PC-9 (cell line): ENCODE measurements around the gene ASB17. TPM values are rescaled to one million over a fixed set of nuclear protein-coding genes. Genes with fewer than 3 reads are reported as not detected.
"Not testable (repeated sequence)": the region's sequence is repeated elsewhere in the genome, so short reads cannot be mapped to it uniquely, and the experiment has no call there.

Experiments
- BruUV-seq: library from RNA; stranded (reverse); fragments of 400-500 nt; replicated peaks from 2 replicates; lab custom pipeline; 2021; lab: Mats Ljungman, UMichigan
- CTCF ChIA-PET: fragments of 300-600 bp; sonication (Branson Sonifier 250); formaldehyde crosslinking; loops from one replicate; lab custom pipeline; 2022; ENCODE audit warnings: antibody characterized with exemption; lab: Charles Lee
- POLR2A ChIA-PET: fragments of 300-600 bp; sonication (Branson Sonifier 250); formaldehyde crosslinking; loops from one replicate; lab custom pipeline; 2022; ENCODE audit warnings: antibody characterized with exemption; ENCODE audit not compliant: unreplicated experiment; lab: Charles Lee
- DNase-seq, 2 experiments: peaks; one replicate each; pipeline versions ENCODE4 v3.0.0 to v3.0.0-alpha.2; 2015 to 2022; ENCODE audit warnings: mixed read lengths in 1 of 2
- H2AFZ ChIP-seq: fragments of 200-600 bp; sonication (generic); 2 replicates; pipeline ENCODE4 v1.8.1; 2017; ENCODE audit warnings: antibody characterized with exemption
- H3F3A ChIP-seq: fragments of 200-600 bp; sonication (generic); 2 replicates; pipeline ENCODE4 v1.8.1; 2017; ENCODE audit warnings: antibody characterized with exemption, mild to moderate bottlenecking, low read depth; ENCODE audit not compliant: insufficient read depth
- H3K27ac ChIP-seq: fragments of 200-600 bp; sonication (generic); 2 replicates; pipeline ENCODE4 v1.6.1; 2016; ENCODE audit warnings: mixed run types
- H3K27me3 ChIP-seq: fragments of 200-600 bp; sonication (generic); 2 replicates; pipeline ENCODE4 v1.6.1; 2016; ENCODE audit warnings: low read depth, mixed run types; ENCODE audit not compliant: insufficient read depth
- H3K36me3 ChIP-seq: fragments of 200-600 bp; sonication (generic); 2 replicates; pipeline ENCODE4 v1.6.1; 2016; ENCODE audit warnings: low read depth, mixed run types
- H3K4me1 ChIP-seq: fragments of 200-600 bp; sonication (generic); replicated peaks from 2 replicates; pipeline ENCODE4 v1.6.1; 2016; ENCODE audit warnings: mixed run types; ENCODE audit not compliant: insufficient read depth
- H3K4me2 ChIP-seq: fragments of 200-600 bp; sonication (generic); 2 replicates; pipeline ENCODE4 v1.6.1; 2017; ENCODE audit warnings: mixed run types
- H3K4me3 ChIP-seq: fragments of 200-600 bp; sonication (generic); 2 replicates; pipeline ENCODE4 v1.6.1; 2016; ENCODE audit warnings: mixed run types
- H3K79me2 ChIP-seq: fragments of 200-600 bp; sonication (generic); 2 replicates; pipeline ENCODE4 v1.6.1; 2017; ENCODE audit warnings: low read depth, mixed run types
- H3K9me2 ChIP-seq: fragments of 200-600 bp; sonication (generic); 2 replicates; pipeline ENCODE4 v1.8.1; 2017; ENCODE audit warnings: mild to moderate bottlenecking; ENCODE audit not compliant: insufficient read depth
- H3K9me3 ChIP-seq: fragments of 200-600 bp; sonication (generic); 2 replicates; pipeline ENCODE4 v1.8.1; 2016; ENCODE audit warnings: low read depth; ENCODE audit not compliant: insufficient read depth
- H4K20me1 ChIP-seq: fragments of 200-600 bp; sonication (generic); 2 replicates; pipeline ENCODE4 v1.8.1; 2017; ENCODE audit not compliant: insufficient read depth
- EZH2 ChIP-seq: fragments of 200-600 bp; sonication (generic); IDR thresholded peaks from 2 replicates; pipeline ENCODE4 v1.8.0; 2017; ENCODE audit warnings: antibody characterized with exemption, low read depth
- intact Hi-C: fragments of 100-400 bp; cut with micrococcal nuclease; formaldehyde crosslinking; loops from one replicate; pipeline ENCODE4 v1.10.0; 2022; ENCODE audit not compliant: unreplicated experiment
- total RNA-seq: library from RNA; stranded (reverse); gene quantifications from 2 replicates; pipeline ENCODE4 v1.2.3, GENCODE V29; 2021
- TF ChIP-seq, protein P1 (sequence below): fragments of 200-600 bp; sonication (generic); conservative IDR thresholded peaks from 2 replicates; pipeline ENCODE4 v1.6.1; 2017; ENCODE audit warnings: mixed run types, antibody characterized with exemption, mild to moderate bottlenecking, moderate library complexity

The ASB17 gene
- total RNA-seq, 1 experiment from 2014 or later: not detected

DNA sequence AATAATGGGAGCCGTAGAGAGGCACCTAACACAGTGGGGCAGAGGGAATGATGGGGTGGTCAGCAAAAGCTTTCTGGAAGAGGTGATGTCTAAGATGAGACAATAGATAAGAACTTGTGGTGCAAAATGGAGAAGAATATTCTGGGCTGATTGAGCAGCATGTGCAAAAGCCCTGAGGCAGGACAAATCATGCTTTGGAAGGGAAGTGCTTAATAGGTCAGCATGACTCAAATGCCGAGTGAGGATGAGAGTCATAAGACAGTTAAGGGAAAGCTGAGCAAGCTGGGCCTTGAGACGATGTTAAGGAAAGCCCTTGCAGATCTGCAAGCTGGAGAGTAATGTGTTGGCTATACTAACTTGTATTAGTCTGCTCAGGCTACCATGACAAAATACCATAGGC lies 37.3 kb upstream of the ASB17 start:
- H3K79me2 ChIP-seq: no peaks in the 10 kb centered on the region
- no peak overlapping the region for H3K4me2 ChIP-seq
- no peaks in the 10 kb centered on the region for H3K36me3 ChIP-seq
- peaks cover 6% of the 10 kb centered on the region; the same call in 1 of the 2 replicates for H3F3A ChIP-seq
- ChIA-PET POLR2A (interaction anchor here (0.5 kb wide), 1 partner anchor 14 kb away, joined by 4 read pairs; no protein-coding TSS in a partner anchor), CTCF (no interaction called here)
- no peaks in the 10 kb centered on the region for H3K27me3 ChIP-seq
- H2AFZ ChIP-seq: no peak overlapping the region
- H4K20me1 ChIP-seq: no peaks in the 10 kb centered on the region
- intact Hi-C loops: no loop called here
- peaks cover 10% of the 10 kb centered on the region for H3K4me1 ChIP-seq
- H3K9me3 ChIP-seq: peaks cover 9% of the 10 kb centered on the region; the same call in 1 of the 2 replicates
- TF ChIP-seq EZH2: no peak
- TF ChIP-seq, protein P1, sequence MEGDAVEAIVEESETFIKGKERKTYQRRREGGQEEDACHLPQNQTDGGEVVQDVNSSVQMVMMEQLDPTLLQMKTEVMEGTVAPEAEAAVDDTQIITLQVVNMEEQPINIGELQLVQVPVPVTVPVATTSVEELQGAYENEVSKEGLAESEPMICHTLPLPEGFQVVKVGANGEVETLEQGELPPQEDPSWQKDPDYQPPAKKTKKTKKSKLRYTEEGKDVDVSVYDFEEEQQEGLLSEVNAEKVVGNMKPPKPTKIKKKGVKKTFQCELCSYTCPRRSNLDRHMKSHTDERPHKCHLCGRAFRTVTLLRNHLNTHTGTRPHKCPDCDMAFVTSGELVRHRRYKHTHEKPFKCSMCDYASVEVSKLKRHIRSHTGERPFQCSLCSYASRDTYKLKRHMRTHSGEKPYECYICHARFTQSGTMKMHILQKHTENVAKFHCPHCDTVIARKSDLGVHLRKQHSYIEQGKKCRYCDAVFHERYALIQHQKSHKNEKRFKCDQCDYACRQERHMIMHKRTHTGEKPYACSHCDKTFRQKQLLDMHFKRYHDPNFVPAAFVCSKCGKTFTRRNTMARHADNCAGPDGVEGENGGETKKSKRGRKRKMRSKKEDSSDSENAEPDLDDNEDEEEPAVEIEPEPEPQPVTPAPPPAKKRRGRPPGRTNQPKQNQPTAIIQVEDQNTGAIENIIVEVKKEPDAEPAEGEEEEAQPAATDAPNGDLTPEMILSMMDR: no peak
- no peaks in the 10 kb centered on the region for H3K9me2 ChIP-seq
- DNase-seq: no peak
- no TSS peak for BruUV-seq
- H3K4me3 ChIP-seq: no peak overlapping the region
- no peak overlapping the region for H3K27ac ChIP-seq

DNA sequence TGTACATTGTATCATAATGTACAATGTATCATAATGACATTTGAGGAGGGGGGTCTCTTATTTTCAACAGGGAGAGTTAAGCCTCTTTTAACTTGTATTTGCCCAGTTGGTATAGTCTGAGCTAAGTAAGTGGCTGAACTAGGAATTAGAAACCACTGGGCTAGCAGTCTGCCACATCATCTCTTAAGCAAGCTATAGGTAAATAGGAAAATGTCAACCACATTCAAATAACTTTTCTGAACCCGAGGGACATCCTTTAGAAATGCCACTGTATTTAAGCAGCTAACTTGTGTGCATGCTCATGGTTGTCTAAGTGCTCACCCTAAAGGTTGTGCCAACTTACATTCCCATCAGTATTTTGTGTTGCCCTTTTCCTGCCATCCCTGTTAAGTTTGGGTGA lies 35.5 kb upstream of the ASB17 start:
- Histone ChIP-seq H3K36me3 (no peaks in the 10 kb centered on the region), H3K79me2 (no peaks in the 10 kb centered on the region), H3K27me3 (no peaks in the 10 kb centered on the region), H3K4me1 (peaks cover 17% of the 10 kb centered on the region), H3K4me2 (no peak overlapping the region), H3F3A (peaks cover 18% of the 10 kb centered on the region; the same call in 1 of the 2 replicates), H3K9me2 (no peaks in the 10 kb centered on the region), H3K9me3 (peaks cover 9% of the 10 kb centered on the region; the same call in 1 of the 2 replicates), H3K4me3 (no peak overlapping the region), H4K20me1 (no peaks in the 10 kb centered on the region), H2AFZ (no peak overlapping the region), H3K27ac (no peak overlapping the region)
- ChIA-PET POLR2A (no interaction called here), CTCF (no interaction called here)
- DNase-seq: no peak
- TF ChIP-seq, protein P1: no peak
- TF ChIP-seq EZH2: no peak
- intact Hi-C loops: no loop called here
- no TSS peak for BruUV-seq

DNA sequence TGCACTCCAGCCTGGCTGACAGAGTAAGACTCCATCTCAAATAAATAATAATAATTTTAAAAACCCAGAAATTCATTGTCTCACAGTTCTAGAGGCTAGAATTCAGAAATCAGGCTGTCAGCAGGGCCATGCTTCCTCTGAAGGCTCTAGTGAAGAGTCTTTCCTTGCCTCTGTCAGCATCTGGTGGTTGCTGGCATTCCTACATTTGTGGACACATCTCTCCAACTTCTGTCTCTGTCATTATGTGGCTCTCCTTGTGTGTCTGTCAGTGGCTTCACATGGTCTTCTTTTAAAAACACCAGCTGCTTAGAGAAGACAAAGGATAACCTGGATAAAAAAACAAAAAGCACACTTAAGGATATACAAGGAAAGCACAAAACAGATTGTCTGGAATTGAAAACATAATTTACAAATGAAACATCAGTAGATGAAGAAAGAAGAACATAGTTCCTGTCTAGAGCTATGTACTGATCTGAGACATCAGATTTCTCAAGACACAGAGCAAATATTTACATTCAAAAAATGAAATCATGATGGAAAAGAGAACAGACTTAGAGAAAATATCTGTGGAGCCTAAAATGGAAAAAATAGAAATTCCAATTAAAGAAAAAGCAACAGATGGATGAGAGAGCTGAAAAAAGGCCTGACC lies 32.7 kb upstream of the ASB17 start:
- no TSS peak for BruUV-seq
- peak overlapping the region; percentile 56; the same call in 1 of the 2 replicates for H2AFZ ChIP-seq
- no peaks in the 10 kb centered on the region for H3K79me2 ChIP-seq
- POLR2A ChIA-PET: no interaction called here
- CTCF ChIA-PET: no interaction called here
- no peaks in the 10 kb centered on the region for H3K36me3 ChIP-seq
- no peaks in the 10 kb centered on the region for H4K20me1 ChIP-seq
- peaks cover 18% of the 10 kb centered on the region; the same call in 1 of the 2 replicates for H3F3A ChIP-seq
- peaks cover 17% of the 10 kb centered on the region for H3K4me1 ChIP-seq
- H3K27ac ChIP-seq: peak overlapping the region; percentile 59
- no peaks in the 10 kb centered on the region for H3K9me2 ChIP-seq
- H3K9me3 ChIP-seq: peaks cover 9% of the 10 kb centered on the region; the same call in 1 of the 2 replicates
- intact Hi-C loops: no loop called here
- peak overlapping the region; percentile 54 for H3K4me2 ChIP-seq
- H3K27me3 ChIP-seq: no peaks in the 10 kb centered on the region
- DNase-seq: no peak
- no peak overlapping the region for H3K4me3 ChIP-seq
- TF ChIP-seq EZH2: no peak
- TF ChIP-seq, protein P1: no peak

DNA sequence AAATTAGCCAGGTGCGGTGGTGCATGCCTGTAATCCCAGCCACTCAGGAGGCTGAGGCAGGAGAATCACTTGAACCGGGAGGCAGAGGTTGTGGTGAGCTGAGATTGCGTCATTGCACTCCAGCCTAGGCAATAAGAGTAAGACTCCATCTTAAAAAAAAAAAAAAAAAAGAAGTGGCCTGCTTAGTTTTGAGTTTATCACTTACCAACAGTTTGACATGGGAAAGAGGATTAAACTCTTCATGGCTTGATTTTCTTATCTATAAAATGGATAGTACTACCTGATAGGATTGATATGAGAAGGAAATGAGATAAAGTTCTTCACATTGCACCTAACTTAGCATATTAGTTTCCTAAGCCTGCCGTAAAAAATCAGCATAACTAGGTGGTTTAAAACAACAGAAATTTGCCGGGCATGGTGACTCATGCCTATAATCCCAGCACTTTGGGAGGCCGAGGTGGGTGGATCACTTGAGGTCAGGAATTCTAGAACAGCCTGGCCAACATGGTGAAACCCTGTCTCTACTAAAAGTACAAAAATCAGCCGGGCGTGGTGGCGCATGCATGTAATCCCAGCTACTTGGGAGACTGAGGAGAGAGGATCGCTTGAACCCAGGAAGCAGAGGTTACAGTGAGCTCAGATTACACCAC lies 32.0 kb upstream of the ASB17 start:
- Histone ChIP-seq H3K4me1 (peaks cover 17% of the 10 kb centered on the region), H3F3A (peaks cover 18% of the 10 kb centered on the region; the same call in 1 of the 2 replicates), H3K4me2 (peak overlapping the region; percentile 54), H3K27ac (peak overlapping the region; percentile 59), H3K4me3 (peak overlapping the region; percentile 8; the same call in 1 of the 2 replicates), H2AFZ (peak overlapping the region; percentile 56; the same call in 1 of the 2 replicates)
- BruUV-seq, H3K36me3 ChIP-seq, H3K9me3 ChIP-seq, H4K20me1 ChIP-seq, POLR2A ChIA-PET, H3K27me3 ChIP-seq, H3K79me2 ChIP-seq, H3K9me2 ChIP-seq, intact Hi-C loops, CTCF ChIA-PET: not testable (repeated sequence)
- DNase-seq: peak; percentile 43 to 85
